GM12864 (cell line): Measurements from ENCODE around the gene PPP2R2B.

Experiments used
- DNase-seq: peaks from one replicate; pipeline ENCODE4 v3.0.0-alpha.2; 2011; ENCODE audit warnings: low read depth
- H3K4me3 ChIP-seq: 2 replicates; pipeline ENCODE4 v1.5.1; 2011; ENCODE audit warnings: mild to moderate bottlenecking, low read depth, low read length, control low read depth
- CTCF ChIP-seq: IDR thresholded peaks from 2 replicates; pipeline ENCODE4 v1.5.1; 2011; ENCODE audit warnings: low read depth, mild to moderate bottlenecking, moderate library complexity, low read length, control low read depth, inconsistent platforms; ENCODE audit errors: missing control alignments

Gene PPP2R2B

DNA sequence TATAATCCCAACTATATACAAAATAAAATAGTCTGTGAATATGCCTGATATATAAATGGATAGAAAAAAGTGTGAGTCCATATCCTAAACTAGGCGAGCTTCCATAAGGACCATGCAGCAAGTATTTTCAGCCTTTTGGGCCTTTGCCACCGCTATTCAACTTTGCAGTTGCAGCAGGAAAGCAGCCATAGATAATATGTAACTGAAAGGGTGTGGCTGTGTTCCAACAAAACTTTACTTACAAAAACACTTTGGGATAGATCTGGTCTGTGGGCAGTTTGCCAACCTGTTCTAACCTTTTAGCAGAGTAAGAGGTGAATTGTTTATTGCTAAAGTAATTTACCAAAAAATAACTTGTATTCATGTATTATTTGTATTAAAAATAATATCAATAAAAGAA is 234.8 kb downstream of the PPP2R2B start:
- no peak for DNase-seq
- no peak overlapping the region for H3K4me3 ChIP-seq
- TF ChIP-seq CTCF = no peak

DNA sequence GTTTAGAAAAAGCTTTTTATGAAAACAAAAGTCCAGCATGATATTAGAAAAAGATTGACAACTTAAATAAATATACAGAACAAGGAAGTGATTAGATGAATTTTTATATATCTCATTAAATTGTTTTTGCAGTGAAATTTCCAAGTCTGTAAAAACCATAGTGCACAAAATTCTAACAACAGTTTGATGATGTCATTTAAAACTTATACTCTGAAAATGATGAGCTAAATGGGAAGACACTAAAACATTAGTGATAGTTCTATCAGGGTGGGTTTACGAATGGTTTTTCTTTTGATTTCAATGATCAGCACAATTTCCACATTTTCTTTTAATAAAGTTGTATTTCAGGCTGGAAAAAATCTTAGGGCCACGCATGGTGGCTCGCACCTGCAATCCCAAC is 236.1 kb downstream of the PPP2R2B start:
- no peak overlapping the region for H3K4me3 ChIP-seq
- TF ChIP-seq CTCF = no peak
- DNase-seq = no peak

GRCh38 chr5:146641941-146642340 is 236.6 kb downstream of the PPP2R2B start:
- no peak overlapping the region for H3K4me3 ChIP-seq
- DNase-seq = no peak
- TF ChIP-seq CTCF = no peak

GRCh38 chr5:146640285-146640896 is 238.2 kb downstream of the PPP2R2B start:
- no peak overlapping the region for H3K4me3 ChIP-seq
- DNase-seq = no peak
- no peak for TF ChIP-seq CTCF

DNA sequence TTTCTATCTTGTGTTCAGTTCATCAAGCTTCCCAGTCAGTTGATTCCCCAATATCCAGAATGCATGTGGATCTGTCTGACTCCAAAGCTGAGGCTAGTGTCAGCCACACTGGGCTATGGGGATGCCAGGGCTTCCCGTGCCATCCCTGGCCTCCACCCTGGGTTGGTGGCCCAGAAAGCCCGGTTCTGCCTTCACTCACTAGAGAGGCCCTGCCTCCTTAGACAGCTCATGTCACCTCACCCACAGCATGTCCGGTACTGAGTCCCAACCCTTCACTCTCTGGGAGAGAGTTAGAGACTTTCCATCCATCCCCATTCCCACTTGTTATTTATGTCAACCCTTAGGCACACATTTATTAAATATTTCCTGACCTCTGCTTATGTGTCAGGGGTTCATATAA is 243.1 kb downstream of the PPP2R2B start:
- no peak for DNase-seq
- no peak overlapping the region for H3K4me3 ChIP-seq
- no peak for TF ChIP-seq CTCF

DNA sequence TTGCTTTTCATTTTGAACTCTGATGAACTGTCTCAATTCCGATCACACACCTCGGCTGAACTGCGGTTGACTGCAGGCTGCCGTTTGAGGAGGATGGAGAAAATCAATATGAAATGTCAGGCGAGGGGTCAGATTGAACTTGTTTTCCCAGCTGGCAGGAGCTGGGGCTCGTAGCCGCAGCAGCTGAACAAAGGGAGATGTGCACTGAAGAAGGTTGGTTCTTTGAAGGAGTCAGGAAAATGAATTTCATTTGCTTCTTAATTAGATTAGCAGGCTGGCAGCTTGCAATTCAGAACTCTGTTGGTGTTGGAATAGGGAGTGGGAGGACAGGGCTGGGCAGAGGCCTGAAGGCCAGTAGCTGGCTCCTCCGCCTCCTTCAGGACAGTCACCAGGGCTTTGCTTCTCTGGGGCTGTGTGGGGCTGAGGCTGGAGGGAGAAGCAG is 245.2 kb downstream of the PPP2R2B start:
- TF ChIP-seq CTCF = no peak
- DNase-seq = no peak
- no peak overlapping the region for H3K4me3 ChIP-seq

GRCh38 chr5:146632620-146633322 is 245.8 kb downstream of the PPP2R2B start:
- DNase-seq = no peak
- H3K4me3 ChIP-seq = no peak overlapping the region
- TF ChIP-seq CTCF = no peak
